HL-60 (cell line): ENCODE data around the gene CRELD1.
A peak's percentile ranks its signal among the peaks of the same experiment; 100 is the strongest.

ENCODE experiments used
- DNase-seq, 2 experiments: peaks; one replicate each; pipeline ENCODE4 v3.0.0-alpha.2; 2010 to 2020; ENCODE audit warnings: low read depth in 1 of 2, low spot score in 1 of 2
- H3K27ac ChIP-seq: fragments of 250-450 bp; sonication (Bioruptor Pico); replicated peaks from 2 replicates; pipeline ENCODE4 v1.5.1; 2020; ENCODE audit warnings: mild to moderate bottlenecking, moderate library complexity
- H3K27me3 ChIP-seq: fragments of 250-450 bp; sonication (Bioruptor Pico); 2 replicates; pipeline ENCODE4 v1.5.1; 2021; ENCODE audit warnings: mild to moderate bottlenecking, moderate library complexity; ENCODE audit not compliant: insufficient read depth, poor library complexity, severe bottlenecking
- H3K4me3 ChIP-seq: replicated peaks from 2 replicates; pipeline ENCODE4 v1.5.1; 2011; ENCODE audit warnings: mild to moderate bottlenecking, control low read depth, low read length; ENCODE audit not compliant: insufficient read depth
- CTCF ChIP-seq: IDR thresholded peaks from one replicate; pipeline ENCODE4 v1.5.1; 2011; ENCODE audit warnings: low read length, control low read depth, inconsistent platforms; ENCODE audit not compliant: insufficient read depth
- GABPA ChIP-seq: IDR thresholded peaks from 2 replicates; pipeline ENCODE4 v1.6.1; 2012; ENCODE audit warnings: low read depth
- POLR2AphosphoS5 ChIP-seq: IDR thresholded peaks from 2 replicates; pipeline ENCODE4 v1.6.1; 2012; ENCODE audit warnings: low read depth
- REST ChIP-seq: IDR thresholded peaks from 2 replicates; pipeline ENCODE4 v1.6.1; 2012; ENCODE audit warnings: low read depth; ENCODE audit not compliant: insufficient replicate concordance
- SPI1 ChIP-seq: IDR thresholded peaks from 2 replicates; pipeline ENCODE4 v1.6.1; 2012; ENCODE audit warnings: low read depth, mild to moderate bottlenecking, borderline replicate concordance

Gene CRELD1

GRCh38 chr3:9951598-9951961 lies 17.9 kb downstream of the CRELD1 start:
- Histone ChIP-seq H3K27ac (no peak overlapping the region), H3K27me3 (no peaks in the 10 kb centered on the region), H3K4me3 (peak overlapping the region; percentile 28; the same call in 1 of the 2 replicates)
- no peak for DNase-seq
- TF ChIP-seq SPI1: no peak
- no peak for TF ChIP-seq POLR2AphosphoS5
- TF ChIP-seq GABPA: no peak
- TF ChIP-seq REST: no peak
- no peak for TF ChIP-seq CTCF

- DNase-seq: peak in 1 of 2 experiments; percentile 29
- peak within 1 kb of the TSS; percentile 28 for H3K4me3 ChIP-seq
- no peak for TF ChIP-seq GABPA
- no peak for TF ChIP-seq POLR2AphosphoS5
- TF ChIP-seq REST: no peak
- TF ChIP-seq SPI1: peak; percentile 15; the same call in 1 of the 2 replicates
- no peak for TF ChIP-seq CTCF
- no peak within 1 kb of the TSS for H3K27ac ChIP-seq
- no peaks in the 10 kb centered on the region for H3K27me3 ChIP-seq
Observed at GRCh38 chr3:9951962-9952805, 18.6 kb downstream of the CRELD1 start, which contains the start of gene PRRT3. PRRT3 (minus strand) TSS chr3:9952408; CDS start chr3:9950115, 2,293 bp downstream.

GRCh38 chr3:9955067-9955502 lies 21.5 kb downstream of the CRELD1 start:
- no peak overlapping the region for H3K4me3 ChIP-seq
- no peak overlapping the region for H3K27ac ChIP-seq
- TF ChIP-seq REST (no peak), POLR2AphosphoS5 (no peak), CTCF (no peak), GABPA (no peak), SPI1 (no peak)
- no peaks in the 10 kb centered on the region for H3K27me3 ChIP-seq
- DNase-seq: no peak
